GM18526 (cell line): ENCODE results near the gene SORBS1.

Experiments used
- POLR2A ChIP-seq: IDR thresholded peaks from 3 replicates; pipeline ENCODE4 v1.6.1; 2011; ENCODE audit not compliant: insufficient read length; ENCODE audit errors: extremely low read depth

The SORBS1 gene

DNA sequence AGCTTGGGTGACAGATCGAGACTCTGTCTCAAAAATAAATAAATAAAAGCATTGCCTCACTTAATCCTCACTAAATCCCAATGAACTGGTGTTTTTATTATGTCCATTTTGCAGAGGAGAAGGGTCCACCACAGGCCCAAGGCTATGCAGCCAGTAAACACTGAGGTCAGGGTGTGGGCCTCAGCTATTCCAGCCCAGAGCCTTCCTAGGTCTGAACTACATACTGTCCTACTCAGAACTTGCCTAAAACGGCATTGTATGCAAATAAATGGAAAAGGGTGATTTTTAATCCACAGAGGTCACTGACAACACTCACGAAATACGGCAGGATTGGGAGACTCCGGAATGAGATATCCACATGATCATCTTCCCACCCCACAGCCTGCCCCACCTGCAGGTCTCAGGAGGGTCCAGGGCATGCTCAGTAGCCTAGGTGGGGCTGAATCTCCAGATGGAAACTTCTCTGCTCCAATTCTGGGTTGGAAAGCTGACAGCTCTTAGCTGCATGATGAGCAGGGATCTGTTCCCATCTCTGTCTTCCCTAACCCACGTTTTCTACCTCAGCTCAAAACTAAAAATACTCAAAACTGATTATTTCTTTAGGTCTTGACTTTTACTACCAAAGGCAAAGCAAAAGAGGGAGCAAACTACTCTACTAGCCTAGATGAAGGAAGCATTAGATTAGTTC, 121.0 kb downstream of the SORBS1 start:
- no peak for TF ChIP-seq POLR2A

GRCh38 chr10:95438781-95439180, 122.4 kb downstream of the SORBS1 start:
- no peak for TF ChIP-seq POLR2A

DNA sequence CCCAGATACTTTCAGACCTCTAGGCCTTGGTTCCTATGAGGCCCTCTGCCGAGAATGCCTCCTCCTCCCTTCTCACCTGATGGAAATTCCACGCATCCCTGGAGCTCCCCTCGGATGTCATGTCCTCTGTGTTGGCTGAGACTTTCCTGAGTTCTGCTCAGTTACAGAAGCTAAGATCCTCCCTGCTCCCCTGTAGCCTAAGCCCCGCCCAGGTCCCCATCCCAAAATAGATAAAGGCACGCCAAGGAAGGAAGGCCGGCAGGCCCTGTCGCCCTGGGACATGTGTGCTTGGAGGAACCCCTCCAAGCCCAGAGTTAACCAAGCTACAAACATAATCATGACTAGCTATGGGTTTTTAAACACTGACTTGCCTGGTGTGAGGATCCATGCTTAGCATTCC, 123.5 kb downstream of the SORBS1 start:
- TF ChIP-seq POLR2A = no peak

- no peak for TF ChIP-seq POLR2A
These were observed 125.5 kb downstream of the SORBS1 start for GRCh38 chr10:95435548-95436279.

DNA sequence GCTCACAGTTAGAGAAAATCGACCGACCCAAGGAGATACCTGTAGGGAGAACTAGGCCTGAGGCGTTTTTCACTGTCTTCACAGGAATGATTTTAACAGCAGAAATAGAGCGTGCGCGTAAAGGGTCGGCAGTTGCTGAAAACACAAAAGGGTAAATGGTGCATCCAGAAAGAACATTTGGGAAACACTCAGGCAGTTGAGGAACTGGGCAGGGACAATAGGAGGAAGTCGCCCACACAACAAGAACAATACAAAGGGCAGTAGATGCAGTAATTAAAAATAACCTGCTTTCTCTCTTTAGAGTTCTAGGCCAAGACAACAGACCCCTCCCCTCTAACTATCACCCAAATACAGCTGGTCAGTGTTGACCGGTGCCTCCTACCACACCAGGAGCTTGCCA, 126.6 kb downstream of the SORBS1 start:
- no peak for TF ChIP-seq POLR2A

DNA sequence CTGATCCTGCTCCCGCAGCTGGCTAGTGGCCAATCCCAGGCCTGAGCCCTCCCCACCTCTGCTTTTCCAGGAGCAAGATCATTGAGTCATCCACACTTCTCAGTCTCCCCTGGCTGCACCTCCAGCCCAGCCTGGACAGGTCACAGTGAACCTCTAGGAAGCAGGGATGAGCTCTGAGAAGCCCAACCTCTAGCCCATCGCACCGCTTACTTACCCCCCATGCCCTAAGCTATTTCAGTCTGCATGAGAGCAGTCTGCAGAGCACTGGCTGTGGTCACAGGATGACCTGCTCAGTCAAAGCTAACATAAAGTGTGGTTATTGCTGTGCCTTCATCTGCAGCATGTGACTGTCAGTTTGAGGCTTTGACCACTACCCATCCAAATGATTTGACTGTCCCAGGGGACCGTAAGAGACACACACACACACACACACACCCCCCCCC, 129.2 kb downstream of the SORBS1 start:
- TF ChIP-seq POLR2A = no peak

- TF ChIP-seq POLR2A = no peak
These were observed 130.8 kb downstream of the SORBS1 start for GRCh38 chr10:95430231-95430951.

- no peak for TF ChIP-seq POLR2A
These were observed 131.5 kb downstream of the SORBS1 start for GRCh38 chr10:95429639-95430038.

DNA sequence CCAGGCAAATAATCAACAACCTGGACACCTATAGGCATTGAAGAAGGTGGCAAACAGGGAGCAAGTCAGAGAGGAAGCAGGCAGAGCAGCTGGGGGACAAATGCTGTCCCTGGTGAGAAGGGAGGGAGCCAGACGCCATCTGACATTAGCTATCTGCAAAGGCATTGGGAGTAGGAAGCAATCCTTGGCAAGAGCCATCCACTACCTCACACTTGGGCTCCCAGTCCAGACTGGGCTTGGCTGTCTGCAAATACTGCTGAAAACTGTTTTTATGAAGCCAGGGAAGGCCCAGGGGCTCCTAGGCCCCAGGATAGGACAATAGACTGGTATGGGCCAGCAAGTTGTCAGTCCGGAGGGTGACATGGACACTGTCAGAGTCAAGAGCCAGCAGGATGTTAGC, 132.5 kb downstream of the SORBS1 start:
- no peak for TF ChIP-seq POLR2A

DNA sequence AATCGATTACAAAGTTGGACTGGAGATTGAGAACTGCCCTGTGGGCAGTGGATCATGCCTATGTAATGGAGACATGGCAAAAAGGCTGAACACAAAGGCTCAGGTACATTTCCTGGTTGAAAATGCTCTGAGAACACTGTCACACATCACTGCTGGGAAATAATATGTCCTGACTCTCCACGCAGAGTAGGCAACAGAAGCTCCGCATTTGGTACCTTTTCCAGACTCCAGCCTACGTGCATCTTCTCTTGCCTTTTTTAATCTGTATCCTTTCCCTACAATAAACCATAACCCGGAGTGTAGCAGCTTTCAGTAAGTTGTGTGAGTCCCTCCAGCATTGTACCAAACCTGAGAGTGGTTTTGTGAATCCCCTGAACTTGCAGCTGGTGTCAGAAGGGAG, 134.7 kb downstream of the SORBS1 start:
- no peak for TF ChIP-seq POLR2A

DNA sequence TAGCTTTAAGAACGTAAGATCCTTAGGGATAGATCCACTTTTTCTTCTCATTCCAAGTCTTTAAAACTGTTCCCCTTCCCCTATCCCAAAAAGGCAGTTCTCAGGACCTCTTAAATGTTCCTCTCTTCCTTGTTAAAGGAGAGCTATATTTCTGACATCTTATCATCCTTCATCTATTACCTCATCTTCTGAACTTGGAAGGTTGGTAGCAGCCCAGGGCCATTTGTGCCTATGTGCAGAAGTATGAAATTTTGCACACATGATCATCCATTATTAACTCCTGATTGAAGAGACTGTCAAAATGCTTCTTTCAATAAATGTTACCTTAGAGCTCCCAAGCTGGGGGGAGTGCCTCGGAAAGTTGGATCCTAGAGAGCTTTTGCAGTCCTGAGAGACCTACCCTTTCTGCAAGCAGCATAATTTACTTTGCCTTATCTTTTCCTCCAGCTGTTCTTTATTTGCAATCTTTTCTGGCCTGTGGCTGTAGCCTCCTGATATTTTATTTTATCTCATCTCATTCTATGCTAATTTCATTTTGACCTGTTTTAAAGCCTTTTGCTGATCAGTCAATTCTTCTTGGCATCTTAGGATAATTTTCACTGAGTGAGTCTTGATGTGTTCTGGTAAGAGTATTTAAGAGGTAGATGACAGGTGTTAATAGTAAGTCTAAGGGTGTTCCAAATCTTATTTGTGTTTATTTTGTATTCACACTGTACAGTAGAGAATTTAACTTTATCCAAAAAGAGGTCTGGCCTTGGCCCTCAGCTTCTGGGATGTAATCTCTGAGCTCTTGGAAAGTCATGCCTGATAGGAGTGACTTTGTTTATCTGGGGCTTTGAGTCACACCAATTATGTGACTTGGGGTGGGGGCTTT, 135.3 kb downstream of the SORBS1 start:
- TF ChIP-seq POLR2A = no peak

DNA sequence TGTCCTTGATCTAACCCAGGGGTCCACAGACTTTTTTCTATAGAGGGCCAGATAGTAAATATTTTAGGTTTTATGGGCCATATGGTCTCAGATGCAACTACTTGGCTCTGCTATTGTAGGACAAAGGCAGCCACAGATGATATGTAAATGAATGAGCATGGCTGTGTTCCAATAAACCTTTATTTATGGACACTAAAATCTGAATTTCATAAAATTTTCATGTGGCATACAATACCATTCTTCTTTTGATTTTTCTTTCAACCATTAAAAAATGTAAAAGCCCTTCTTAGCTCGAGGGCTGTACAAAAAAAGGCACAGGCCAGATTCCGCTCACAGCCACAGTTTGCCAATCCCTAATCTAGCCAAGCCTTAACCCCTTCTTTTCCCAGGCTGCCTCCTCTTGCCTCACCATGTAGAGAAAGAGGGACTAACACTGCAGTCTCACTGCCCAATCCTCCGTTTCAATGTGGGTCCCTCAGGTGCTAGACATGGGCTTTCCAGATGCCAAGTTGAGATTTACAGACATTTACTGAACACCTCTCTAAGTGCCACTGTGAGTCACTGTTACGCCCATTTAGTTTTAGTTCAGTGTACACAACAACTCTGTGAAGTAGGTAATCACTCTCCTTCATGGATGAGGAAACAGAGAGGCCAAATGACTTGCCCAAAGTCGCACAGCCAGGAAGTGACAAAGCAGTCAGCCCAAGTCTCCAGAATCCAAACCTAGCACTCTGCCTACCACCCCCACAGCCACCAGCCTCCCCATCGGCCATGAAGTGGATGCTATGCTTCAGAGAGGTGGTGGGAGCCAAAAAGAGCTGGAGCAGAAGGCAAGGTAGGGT, 137.8 kb downstream of the SORBS1 start:
- TF ChIP-seq POLR2A = no peak

DNA sequence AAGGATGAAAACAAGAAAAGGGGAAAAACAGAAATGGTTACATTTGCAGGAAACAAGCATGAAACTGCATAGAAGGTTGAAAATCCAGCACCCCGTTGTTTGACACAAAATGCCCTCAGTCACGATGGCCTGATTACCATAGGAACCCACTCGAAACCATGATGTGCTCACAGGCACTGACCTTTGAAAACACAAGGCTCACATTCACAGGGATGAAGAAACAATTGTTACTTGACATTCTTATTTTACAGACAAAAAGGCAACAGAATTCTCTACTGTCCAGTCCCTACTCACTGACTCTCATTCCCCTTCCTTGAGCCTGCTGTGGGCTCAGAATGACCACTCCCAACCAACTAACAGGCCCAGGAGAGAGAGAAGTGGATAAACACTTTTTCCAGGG, 138.9 kb downstream of the SORBS1 start:
- no peak for TF ChIP-seq POLR2A

DNA sequence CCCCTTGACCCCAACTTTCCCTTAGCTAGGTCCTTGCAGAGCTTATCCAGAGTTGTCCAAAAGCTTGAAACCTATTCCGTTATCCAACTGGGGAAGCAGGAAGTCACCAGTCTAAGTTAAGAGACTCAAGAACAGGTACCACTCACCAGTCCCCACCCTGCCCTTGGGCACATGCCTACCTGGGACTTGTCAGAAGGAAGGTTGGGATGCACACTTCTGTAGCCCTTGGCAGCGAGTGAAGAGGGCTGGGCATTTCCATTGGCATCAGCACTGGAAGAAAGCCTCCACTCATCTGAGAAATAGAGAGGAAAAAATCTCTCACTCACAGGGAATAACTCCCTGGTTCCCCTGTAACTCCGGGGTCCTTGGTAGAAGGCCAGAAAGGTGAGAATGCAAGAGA, 139.4 kb downstream of the SORBS1 start:
- TF ChIP-seq POLR2A = no peak
